CD4-positive, CD25-positive, alpha-beta regulatory T cell (primary cell): ENCODE measurements around the gene MRPL16. TPM values are rescaled to one million over a fixed set of nuclear protein-coding genes. Genes with fewer than 3 reads are reported as not detected.

Experiments
- ATAC-seq, 2 donors: fragments of 150-1000 bp; cut with Tn5 transposase; one replicate each; pipeline ENCODE4 v1.10.0; 2021; ENCODE audit warnings: low read depth in 2 of 2, moderate number of reproducible peaks in 2 of 2, moderate library complexity in 1 of 2
- DNase-seq, 3 donors: peaks; one replicate each; pipeline versions ENCODE4 v3.0.0 to v3.0.0-alpha.2; 2012 to 2022; ENCODE audit warnings: mixed read lengths in 1 of 3
- H3K27ac ChIP-seq: one replicate; pipeline ENCODE4 v1.7.0; 2013; ENCODE audit warnings: mild to moderate bottlenecking, low read length; ENCODE audit not compliant: insufficient read depth, poor library complexity, severe bottlenecking
- H3K27me3 ChIP-seq: one replicate; pipeline ENCODE4 v1.7.0; 2013; ENCODE audit warnings: low read length; ENCODE audit not compliant: control insufficient read depth, insufficient read depth
- H3K36me3 ChIP-seq: one replicate; pipeline ENCODE4 v1.7.0; 2013; ENCODE audit warnings: mild to moderate bottlenecking, low read length, moderate library complexity; ENCODE audit not compliant: control insufficient read depth, insufficient read depth
- H3K4me1 ChIP-seq: 2 replicates; pipeline ENCODE4 v1.7.0; 2013; ENCODE audit warnings: mild to moderate bottlenecking, low read length; ENCODE audit not compliant: insufficient read depth, control insufficient read depth, poor library complexity, severe bottlenecking
- H3K4me3 ChIP-seq: one replicate; pipeline ENCODE4 v1.7.0; 2013; ENCODE audit warnings: low read depth, mild to moderate bottlenecking, low read length, moderate library complexity
- H3K9me3 ChIP-seq, 2 experiments: 1 replicate in 1 of 2; 2 replicates in 1 of 2; pipeline ENCODE4 v1.7.0; 2013; ENCODE audit warnings: low read length in 2 of 2, mild to moderate bottlenecking in 1 of 2, moderate library complexity in 1 of 2; ENCODE audit not compliant: control insufficient read depth in 2 of 2
- H3K27ac Mint-ChIP-seq, 3 donors: one replicate each; pipeline ENCODE4 v1.8.0; 2020 to 2022; ENCODE audit warnings: mild to moderate bottlenecking in 3 of 3, mixed read lengths in 3 of 3, moderate library complexity in 2 of 3
- H3K27me3 Mint-ChIP-seq: one replicate; pipeline ENCODE4 v1.8.0; 2022; ENCODE audit warnings: mild to moderate bottlenecking, mixed read lengths
- H3K36me3 Mint-ChIP-seq: one replicate; pipeline ENCODE4 v1.8.0; 2020; ENCODE audit warnings: mixed read lengths
- H3K4me1 Mint-ChIP-seq, 4 donors: one replicate each; pipeline ENCODE4 v1.8.0; 2020 to 2022; ENCODE audit warnings: mixed read lengths in 4 of 4, mild to moderate bottlenecking in 1 of 4
- H3K4me3 Mint-ChIP-seq, 4 donors: one replicate each; pipeline ENCODE4 v1.8.0; 2020 to 2022; ENCODE audit warnings: mild to moderate bottlenecking in 4 of 4, mixed read lengths in 4 of 4, moderate library complexity in 3 of 4
- H3K9me3 Mint-ChIP-seq, 7 donors: one replicate each; pipeline ENCODE4 v1.8.0; 2020 to 2022; ENCODE audit warnings: mixed read lengths in 7 of 7, mild to moderate bottlenecking in 3 of 7, moderate library complexity in 2 of 7
- polyA plus RNA-seq, 4 donors: library from polyadenylated mRNA; unstranded; fragments of 300-500 nt; fragmentation: Illumina TruSeq; gene quantifications; one replicate each; pipeline ENCODE4 v1.2.3, GENCODE V29; 2021
- total RNA-seq: library from RNA; stranded (reverse); gene quantifications from one replicate; pipeline ENCODE4 v1.2.3, GENCODE V29; 2022

MRPL16 gene
- total and polyA plus RNA-seq, 5 donors from 2014 or later: 26.9 to 97.1 (median 89.6) TPM

- H3K9me3 ChIP-seq: no peaks in the 10 kb centered on the region
- no peaks in the 10 kb centered on the region for H3K27me3 Mint-ChIP-seq
- no peak overlapping the region for H3K27ac Mint-ChIP-seq
- H3K4me3 ChIP-seq: no peak overlapping the region
- ATAC-seq (no peak), DNase-seq (no peak)
- H3K36me3 Mint-ChIP-seq: no peaks in the 10 kb centered on the region
- peaks cover 12% of the 10 kb centered on the region for H3K4me1 ChIP-seq
- H3K27me3 ChIP-seq: peaks cover 2% of the 10 kb centered on the region
- H3K9me3 Mint-ChIP-seq: no peaks in the 10 kb centered on the region
- no peak overlapping the region for H3K27ac ChIP-seq
- H3K4me1 Mint-ChIP-seq: peaks cover 0 to 15% (median 3%) of the 10 kb centered on the region in 4 donors
- H3K36me3 ChIP-seq: no peaks in the 10 kb centered on the region
- H3K4me3 Mint-ChIP-seq: no peak overlapping the region
Observed at GRCh38 chr11:59770319-59770718, 40.3 kb downstream of the MRPL16 start.

- H3K4me1 ChIP-seq: peaks cover 12% of the 10 kb centered on the region
- H3K4me1 Mint-ChIP-seq: peaks cover 0 to 15% (median 3%) of the 10 kb centered on the region in 4 donors
- H3K27me3 ChIP-seq: peaks cover 2% of the 10 kb centered on the region
- H3K4me3 Mint-ChIP-seq: no peak overlapping the region
- no peak overlapping the region for H3K27ac ChIP-seq
- no peak for DNase-seq
- no peaks in the 10 kb centered on the region for H3K9me3 Mint-ChIP-seq
- no peak for ATAC-seq
- H3K36me3 ChIP-seq: no peaks in the 10 kb centered on the region
- H3K9me3 ChIP-seq: no peaks in the 10 kb centered on the region
- no peaks in the 10 kb centered on the region for H3K27me3 Mint-ChIP-seq
- H3K36me3 Mint-ChIP-seq: no peaks in the 10 kb centered on the region
- H3K27ac Mint-ChIP-seq: no peak overlapping the region
- H3K4me3 ChIP-seq: no peak overlapping the region
Observed at GRCh38 chr11:59769828-59770227, 40.8 kb downstream of the MRPL16 start.

GRCh38 chr11:59769111-59769510 lies 41.5 kb downstream of the MRPL16 start:
- no peaks in the 10 kb centered on the region for H3K27me3 Mint-ChIP-seq
- Histone ChIP-seq H3K27ac (no peak overlapping the region), H3K27me3 (peaks cover 2% of the 10 kb centered on the region), H3K4me1 (peaks cover 12% of the 10 kb centered on the region), H3K36me3 (no peaks in the 10 kb centered on the region), H3K9me3 (no peaks in the 10 kb centered on the region), H3K4me3 (no peak overlapping the region)
- H3K27ac Mint-ChIP-seq: no peak overlapping the region
- no peaks in the 10 kb centered on the region for H3K9me3 Mint-ChIP-seq
- H3K4me1 Mint-ChIP-seq: peaks cover 0 to 15% (median 3%) of the 10 kb centered on the region in 4 donors
- ATAC-seq (no peak), DNase-seq (no peak)
- no peaks in the 10 kb centered on the region for H3K36me3 Mint-ChIP-seq
- H3K4me3 Mint-ChIP-seq: no peak overlapping the region

GRCh38 chr11:59767225-59767611 lies 43.4 kb downstream of the MRPL16 start:
- peak overlapping the region in 2 of 4 donors; percentile 5 to 8 for H3K4me3 Mint-ChIP-seq
- no peak overlapping the region for H3K27ac ChIP-seq
- no peaks in the 10 kb centered on the region for H3K27me3 Mint-ChIP-seq

GRCh38 chr11:59766542-59767224 lies 43.9 kb downstream of the MRPL16 start:
- Histone ChIP-seq H3K36me3 (no peaks in the 10 kb centered on the region), H3K9me3 (no peaks in the 10 kb centered on the region), H3K4me3 (no peak overlapping the region), H3K27me3 (no peaks in the 10 kb centered on the region), H3K4me1 (peaks cover 12% of the 10 kb centered on the region), H3K27ac (no peak overlapping the region)
- Mint-ChIP-seq H3K27me3 (no peaks in the 10 kb centered on the region), H3K27ac (peak overlapping the region in 1 of 3 donors; percentile 1), H3K9me3 (no peaks in the 10 kb centered on the region), H3K4me3 (peak overlapping the region in 1 of 4 donors; percentile 5), H3K36me3 (no peaks in the 10 kb centered on the region), H3K4me1 (peaks cover 0 to 4% (median 2%) of the 10 kb centered on the region in 4 donors)
- DNase-seq: no peak
- ATAC-seq: no peak

More at GRCh38 chr11:59767225-59767611, 43.4 kb downstream of the MRPL16 start:
- H3K4me3 ChIP-seq: no peak overlapping the region
- peaks cover 12% of the 10 kb centered on the region for H3K4me1 ChIP-seq
- peak in 1 of 2 donors; percentile 25 for ATAC-seq
- Mint-ChIP-seq H3K27ac (peak overlapping the region in 2 of 3 donors; percentile 1 to 8), H3K4me1 (peaks cover 0 to 9% (median 3%) of the 10 kb centered on the region in 4 donors), H3K36me3 (no peaks in the 10 kb centered on the region), H3K9me3 (no peaks in the 10 kb centered on the region)
- peak in 2 of 3 donors; percentile 9 to 26 for DNase-seq
- H3K9me3 ChIP-seq: no peaks in the 10 kb centered on the region
- no peaks in the 10 kb centered on the region for H3K27me3 ChIP-seq
- no peaks in the 10 kb centered on the region for H3K36me3 ChIP-seq

- H3K4me3 ChIP-seq: no peak overlapping the region
- H3K4me3 Mint-ChIP-seq: no peak overlapping the region
- DNase-seq (no peak), ATAC-seq (no peak)
- H3K9me3 ChIP-seq: no peaks in the 10 kb centered on the region
- no peak overlapping the region for H3K27ac ChIP-seq
- H3K27ac Mint-ChIP-seq: no peak overlapping the region
- peaks cover 0 to 2% (median 0%) of the 10 kb centered on the region in 4 donors for H3K4me1 Mint-ChIP-seq
- H3K36me3 ChIP-seq: no peaks in the 10 kb centered on the region
- H3K9me3 Mint-ChIP-seq: no peaks in the 10 kb centered on the region
- no peaks in the 10 kb centered on the region for H3K27me3 Mint-ChIP-seq
- H3K36me3 Mint-ChIP-seq: no peaks in the 10 kb centered on the region
- H3K4me1 ChIP-seq: peaks cover 12% of the 10 kb centered on the region
- H3K27me3 ChIP-seq: no peaks in the 10 kb centered on the region
Observed at GRCh38 chr11:59765068-59765735, 45.4 kb downstream of the MRPL16 start.

GRCh38 chr11:59761993-59762392 lies 48.6 kb downstream of the MRPL16 start:
- Histone ChIP-seq H3K27ac (no peak overlapping the region), H3K27me3 (peaks cover 7% of the 10 kb centered on the region), H3K4me1 (peaks cover 4% of the 10 kb centered on the region), H3K36me3 (no peaks in the 10 kb centered on the region), H3K4me3 (no peak overlapping the region), H3K9me3 (no peaks in the 10 kb centered on the region)
- H3K27me3 Mint-ChIP-seq: peaks cover 18% of the 10 kb centered on the region
- H3K4me1 Mint-ChIP-seq: peaks cover 0 to 6% (median 2%) of the 10 kb centered on the region in 4 donors
- H3K36me3 Mint-ChIP-seq: no peaks in the 10 kb centered on the region
- no peak for DNase-seq
- no peak for ATAC-seq
- no peak overlapping the region for H3K4me3 Mint-ChIP-seq
- H3K9me3 Mint-ChIP-seq: no peaks in the 10 kb centered on the region
- H3K27ac Mint-ChIP-seq: no peak overlapping the region
